ENCODE data around the gene BBX.

GRCh38 chr3:107668963-107669362, 146.2 kb downstream of the BBX start:
- TF ChIP-seq POLR2A (IDR thresholded peaks at IDR 0.05) = no peak
- TF ChIP-seq, protein P1, sequence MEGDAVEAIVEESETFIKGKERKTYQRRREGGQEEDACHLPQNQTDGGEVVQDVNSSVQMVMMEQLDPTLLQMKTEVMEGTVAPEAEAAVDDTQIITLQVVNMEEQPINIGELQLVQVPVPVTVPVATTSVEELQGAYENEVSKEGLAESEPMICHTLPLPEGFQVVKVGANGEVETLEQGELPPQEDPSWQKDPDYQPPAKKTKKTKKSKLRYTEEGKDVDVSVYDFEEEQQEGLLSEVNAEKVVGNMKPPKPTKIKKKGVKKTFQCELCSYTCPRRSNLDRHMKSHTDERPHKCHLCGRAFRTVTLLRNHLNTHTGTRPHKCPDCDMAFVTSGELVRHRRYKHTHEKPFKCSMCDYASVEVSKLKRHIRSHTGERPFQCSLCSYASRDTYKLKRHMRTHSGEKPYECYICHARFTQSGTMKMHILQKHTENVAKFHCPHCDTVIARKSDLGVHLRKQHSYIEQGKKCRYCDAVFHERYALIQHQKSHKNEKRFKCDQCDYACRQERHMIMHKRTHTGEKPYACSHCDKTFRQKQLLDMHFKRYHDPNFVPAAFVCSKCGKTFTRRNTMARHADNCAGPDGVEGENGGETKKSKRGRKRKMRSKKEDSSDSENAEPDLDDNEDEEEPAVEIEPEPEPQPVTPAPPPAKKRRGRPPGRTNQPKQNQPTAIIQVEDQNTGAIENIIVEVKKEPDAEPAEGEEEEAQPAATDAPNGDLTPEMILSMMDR (IDR thresholded peaks at IDR 0.05) = no peak

Measured in lower leg skin (tissue), 3 donors.